Ovary (tissue), 3 donors: Measurements from ENCODE around the gene HOXC12.

ENCODE experiments used
- POLR2A ChIP-seq: fragments of 450-650 bp; IDR thresholded peaks from one replicate; pipeline ENCODE4 v1.6.1; 2017; ENCODE audit warnings: antibody characterized with exemption, mild to moderate bottlenecking, moderate library complexity
- TF ChIP-seq, protein P1 (sequence below), 3 donors: fragments of 450-650 bp in 2 of 3; fragments of 200-600 bp in 1 of 3; IDR thresholded peaks; one replicate each; pipeline versions ENCODE4 v1.5.1 to v1.8.0; 2016 to 2022; ENCODE audit warnings: antibody characterized with exemption in 3 of 3, mild to moderate bottlenecking in 1 of 3
- donor health status: DM: no; HTN: no; CAD: no.

DNA sequence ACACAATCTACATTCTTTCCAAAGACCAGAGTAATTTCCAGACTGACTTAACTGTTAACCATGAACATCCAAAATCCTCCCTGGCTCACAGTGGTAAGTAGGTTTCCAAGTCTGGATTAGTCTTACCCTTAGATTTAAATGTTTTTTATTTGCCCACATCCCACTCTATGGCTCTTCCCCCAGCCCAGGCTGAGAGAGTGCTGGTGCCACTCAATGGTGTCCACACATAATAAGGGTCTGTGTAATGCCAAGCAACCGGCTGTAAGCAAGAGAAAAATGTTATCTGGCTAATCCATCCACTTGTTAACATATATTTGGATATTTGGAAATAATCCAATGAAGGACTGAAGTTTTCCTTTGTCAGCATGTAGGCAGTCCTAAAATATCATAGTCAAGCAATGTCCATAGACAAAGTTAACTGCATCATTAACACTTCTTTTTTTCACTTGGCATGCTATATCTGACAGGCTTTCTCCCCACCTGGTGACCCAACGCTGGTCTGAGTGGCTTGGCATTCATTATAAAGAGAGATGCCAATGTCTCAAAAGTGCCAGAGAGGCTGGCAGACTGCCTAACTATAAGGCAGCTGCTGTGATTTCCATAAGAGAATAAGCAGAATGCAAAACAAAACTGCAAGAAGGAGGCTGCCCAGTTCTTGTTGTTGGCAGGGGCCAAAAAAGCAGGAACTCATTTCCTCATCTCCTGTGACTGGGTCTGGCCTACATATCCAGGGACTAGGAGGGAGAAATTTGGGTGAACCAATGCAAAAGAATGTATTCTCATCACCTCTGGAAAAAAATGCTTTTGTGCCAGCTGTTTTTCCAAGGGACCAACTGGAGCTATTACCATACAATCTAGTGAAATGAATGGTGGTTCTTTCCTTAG, 29.9 kb upstream of the HOXC12 start:
- TF ChIP-seq, protein P1, sequence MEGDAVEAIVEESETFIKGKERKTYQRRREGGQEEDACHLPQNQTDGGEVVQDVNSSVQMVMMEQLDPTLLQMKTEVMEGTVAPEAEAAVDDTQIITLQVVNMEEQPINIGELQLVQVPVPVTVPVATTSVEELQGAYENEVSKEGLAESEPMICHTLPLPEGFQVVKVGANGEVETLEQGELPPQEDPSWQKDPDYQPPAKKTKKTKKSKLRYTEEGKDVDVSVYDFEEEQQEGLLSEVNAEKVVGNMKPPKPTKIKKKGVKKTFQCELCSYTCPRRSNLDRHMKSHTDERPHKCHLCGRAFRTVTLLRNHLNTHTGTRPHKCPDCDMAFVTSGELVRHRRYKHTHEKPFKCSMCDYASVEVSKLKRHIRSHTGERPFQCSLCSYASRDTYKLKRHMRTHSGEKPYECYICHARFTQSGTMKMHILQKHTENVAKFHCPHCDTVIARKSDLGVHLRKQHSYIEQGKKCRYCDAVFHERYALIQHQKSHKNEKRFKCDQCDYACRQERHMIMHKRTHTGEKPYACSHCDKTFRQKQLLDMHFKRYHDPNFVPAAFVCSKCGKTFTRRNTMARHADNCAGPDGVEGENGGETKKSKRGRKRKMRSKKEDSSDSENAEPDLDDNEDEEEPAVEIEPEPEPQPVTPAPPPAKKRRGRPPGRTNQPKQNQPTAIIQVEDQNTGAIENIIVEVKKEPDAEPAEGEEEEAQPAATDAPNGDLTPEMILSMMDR (IDR thresholded peaks at IDR 0.05): no peak
- TF ChIP-seq POLR2A: no peak
